ENCODE measurements around the gene PPEF1.

DNA sequence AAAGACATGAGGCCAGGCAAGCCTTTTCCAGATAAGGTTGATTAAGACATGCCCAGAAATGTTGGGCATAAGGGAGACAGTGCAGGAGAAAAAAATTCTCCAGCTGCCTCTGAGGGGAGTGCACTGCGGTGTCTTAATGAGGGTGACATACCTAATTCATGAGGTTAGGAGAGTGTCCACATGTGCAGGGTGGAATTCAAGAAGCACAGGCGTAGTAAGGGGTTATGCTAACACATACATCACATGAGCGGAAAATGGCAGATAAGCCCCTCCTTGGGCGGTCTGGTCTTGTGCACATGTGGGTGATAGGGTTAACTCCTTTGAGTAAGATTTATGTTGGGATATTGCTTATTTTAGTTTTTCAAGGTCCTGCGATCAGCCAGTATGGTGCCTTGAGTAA is 154.1 kb downstream of the PPEF1 start:
- no peak for TF ChIP-seq POLR2A (IDR thresholded peaks at IDR 0.05; ENCODE audit: low read depth, low read length)
- TF ChIP-seq POLR2AphosphoS5 (IDR thresholded peaks at IDR 0.05; ENCODE audit: low read depth, low read length), result no peak
- no peak for TF ChIP-seq TAF1 (IDR thresholded peaks at IDR 0.05; ENCODE audit: borderline replicate concordance, low read depth, low read length)

All from GM12892 (cell line).